ENCODE data around the gene KRT13. TPM values are rescaled to one million over a fixed set of nuclear protein-coding genes. Genes with fewer than 3 reads are reported as not detected.

KRT13 gene
- total RNA-seq, 2 experiments from 2014 or later, result not detected

GRCh38 chr17:41452281-41452680 is 53.1 kb downstream of the KRT13 start:
- Mint-ChIP-seq H3K27me3 (ENCODE audit: low read depth) (peaks cover 8% of the 10 kb centered on the region), H3K36me3 (ENCODE audit: low read depth) (no peaks in the 10 kb centered on the region), H3K27ac (no peak overlapping the region), H3K4me1 (ENCODE audit: low read depth) (no peaks in the 10 kb centered on the region), H3K4me3 (no peak overlapping the region), H3K9me3 (ENCODE audit: insufficient read depth) (no peaks in the 10 kb centered on the region)
- DNase-seq, result no peak
- ATAC-seq, result no peak
- CTCF ChIA-PET, result no interaction called here
- POLR2A ChIA-PET, result no interaction called here

GRCh38 chr17:41451154-41451728 is 54.2 kb downstream of the KRT13 start:
- no peak for DNase-seq
- Mint-ChIP-seq H3K4me1 (ENCODE audit: low read depth) (no peaks in the 10 kb centered on the region), H3K36me3 (ENCODE audit: low read depth) (no peaks in the 10 kb centered on the region), H3K4me3 (no peak overlapping the region), H3K9me3 (ENCODE audit: insufficient read depth) (no peaks in the 10 kb centered on the region), H3K27ac (no peak overlapping the region), H3K27me3 (ENCODE audit: low read depth) (peaks cover 8% of the 10 kb centered on the region)
- ChIA-PET POLR2A (no interaction called here), CTCF (interaction anchor here (1.1 to 1.3 kb wide), 2 partner anchors 98 to 197 kb away, joined by 3 to 6 read pairs; no protein-coding TSS in a partner anchor)
- no peak for ATAC-seq

Small RNAs within 50 kb of the gene (microRNA-seq; reads per million reads assigned to microRNA genes)
- gene MIR6510, result not detected

Other genes starting within 250 kb of the KRT13 start
- not detected for gene KRTAP9-6, start 240.2 kb downstream of the KRT13 start, total RNA-seq
- not detected for gene KRTAP9-7, start 229.9 kb downstream of the KRT13 start, total RNA-seq
- gene KRTAP29-1, start 202.8 kb downstream of the KRT13 start, total RNA-seq, result not detected
- not detected for gene KRTAP16-1, start 196.3 kb downstream of the KRT13 start, total RNA-seq
- not detected for gene KRTAP17-1, start 189.9 kb downstream of the KRT13 start, total RNA-seq
- not detected for gene KRT33A, start 154.8 kb downstream of the KRT13 start, total RNA-seq
- not detected for gene KRT33B, start 135.8 kb downstream of the KRT13 start, total RNA-seq
- not detected for gene KRT34, start 123.3 kb downstream of the KRT13 start, total RNA-seq
- gene KRT31, start 108.0 kb downstream of the KRT13 start, total RNA-seq, result not detected
- gene KRT37, start 81.0 kb downstream of the KRT13 start, total RNA-seq, result not detected
- gene KRT38, start 64.6 kb downstream of the KRT13 start, total RNA-seq, result not detected
- not detected for gene KRT32, start 38.2 kb downstream of the KRT13 start, total RNA-seq
- gene KRT35, start 24.5 kb downstream of the KRT13 start, total RNA-seq, result not detected
- not detected for gene KRT36, start 15.7 kb downstream of the KRT13 start, total RNA-seq
- not detected for gene KRT15, start 13.3 kb upstream of the KRT13 start, total RNA-seq
- gene KRT19, start 22.7 kb upstream of the KRT13 start, total RNA-seq, result not detected
- not detected for gene KRT9, start 66.4 kb upstream of the KRT13 start, total RNA-seq
- not detected for gene KRT14, start 81.3 kb upstream of the KRT13 start, total RNA-seq
- gene KRT16, start 107.2 kb upstream of the KRT13 start, total RNA-seq, result not detected
- not detected for gene KRT17, start 119.0 kb upstream of the KRT13 start, total RNA-seq
- 100 to 1,000 TPM; 661 to 670 TPM for gene EIF1, start 183.3 kb upstream of the KRT13 start, total RNA-seq
- not detected for gene GAST, start 206.7 kb upstream of the KRT13 start, total RNA-seq
- under 1 TPM; 0.08 to 0.11 TPM for gene HAP1, start 229.0 kb upstream of the KRT13 start, total RNA-seq